Measurements from ENCODE around the gene DCHS2.

Gene DCHS2

DNA sequence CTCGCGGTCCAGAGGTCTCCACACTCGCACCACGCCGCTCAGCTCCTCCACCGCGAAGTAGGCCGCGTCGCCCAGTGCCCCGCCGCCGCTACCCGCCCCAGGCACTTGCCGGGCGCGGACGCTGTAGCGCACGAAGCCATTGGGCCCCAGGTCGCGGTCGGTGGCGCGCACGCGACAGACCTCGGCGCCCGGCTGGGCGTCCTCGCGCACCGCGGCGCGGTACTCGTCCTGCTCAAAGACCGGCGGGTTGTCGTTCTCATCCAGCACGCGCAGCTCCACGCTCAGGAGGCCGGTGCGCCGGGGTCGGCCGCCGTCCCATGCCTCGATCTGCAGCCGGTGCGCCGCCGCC, 1.4 kb downstream of the DCHS2 start:
- no peak for DNase-seq

DNA sequence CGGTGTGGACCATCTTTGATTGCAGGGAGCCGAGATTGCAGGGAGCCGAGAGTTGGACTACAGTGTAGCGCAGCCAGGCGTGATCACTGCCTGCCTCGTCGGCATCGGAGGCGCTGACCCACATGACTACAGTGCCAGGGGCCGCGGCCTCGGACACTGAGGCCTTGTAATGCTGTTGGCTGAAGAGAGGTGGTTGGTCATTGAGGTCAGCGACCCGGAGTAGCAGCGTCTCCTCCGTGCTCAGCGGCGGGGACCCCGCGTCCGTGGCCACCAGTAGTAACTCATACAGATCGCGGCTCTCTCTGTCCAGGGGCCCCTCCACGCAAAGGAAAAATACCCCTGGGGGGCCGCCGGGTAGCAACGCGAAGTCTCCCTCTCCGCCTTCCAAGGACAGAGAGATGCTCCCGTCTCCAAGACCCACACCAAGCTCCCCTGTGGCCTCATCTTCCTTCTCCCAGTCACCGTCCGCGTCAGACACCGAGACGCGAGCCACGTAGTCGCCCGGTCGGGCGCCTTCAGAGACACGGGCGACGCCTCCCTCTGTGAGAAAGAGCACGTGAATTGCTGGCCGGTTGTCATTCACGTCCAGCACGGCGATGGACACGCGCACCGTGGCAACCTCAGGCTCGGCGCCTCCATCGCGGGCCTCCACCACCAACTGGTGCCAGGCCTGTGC, 1.9 kb downstream of the DCHS2 start:
- DNase-seq, result no peak

DNA sequence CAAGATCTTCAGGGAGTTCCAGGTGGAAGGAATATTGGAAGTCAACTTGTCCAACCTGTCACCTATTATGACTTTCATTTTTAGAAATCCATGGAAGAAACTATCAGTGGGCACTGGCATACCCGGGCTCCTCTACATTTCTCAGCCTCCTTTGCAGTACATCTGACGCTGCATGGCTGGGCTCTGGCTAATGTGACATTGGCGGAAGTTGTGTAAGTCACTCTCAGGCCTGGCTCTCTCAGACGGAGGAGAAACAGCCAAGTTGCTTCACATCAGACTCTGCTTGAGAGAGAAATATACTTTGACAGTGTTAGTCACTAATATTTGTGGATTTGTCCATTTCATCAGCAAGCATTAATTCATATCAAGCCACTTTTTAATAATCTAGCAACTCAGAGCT, 4.5 kb downstream of the DCHS2 start:
- DNase-seq, result no peak

DNA sequence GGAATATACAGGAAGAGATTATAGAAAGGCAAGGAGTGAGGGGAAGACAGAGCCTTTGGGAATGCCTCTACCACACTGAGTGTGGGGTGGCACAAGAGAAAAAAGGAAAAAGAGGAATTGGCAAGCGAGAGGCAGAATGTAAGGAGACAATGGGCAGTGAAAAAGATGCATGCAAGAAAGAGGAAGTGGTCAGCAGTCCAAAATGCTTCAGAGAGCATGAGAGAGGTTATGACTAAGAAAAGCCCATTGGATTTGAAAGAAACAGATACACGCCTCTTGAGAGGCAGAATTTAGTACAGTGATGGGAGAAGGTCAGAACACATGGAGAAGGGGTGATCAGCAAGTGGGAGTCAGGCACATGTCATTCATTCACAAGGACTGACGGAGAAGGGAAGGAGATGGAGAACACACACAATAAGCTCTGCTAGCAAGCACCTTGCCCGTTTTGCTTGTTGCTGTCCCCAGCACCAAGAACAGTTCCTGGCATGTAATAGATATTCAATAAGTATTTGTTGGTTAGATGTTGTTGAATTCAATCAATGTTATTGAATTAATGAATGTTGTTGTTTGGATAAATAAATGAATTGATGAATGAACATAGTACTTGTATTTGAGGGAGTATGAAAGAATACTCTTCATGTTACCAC, 6.3 kb downstream of the DCHS2 start:
- DNase-seq, result peak; percentile 31 to 49 (median 36)

DNA sequence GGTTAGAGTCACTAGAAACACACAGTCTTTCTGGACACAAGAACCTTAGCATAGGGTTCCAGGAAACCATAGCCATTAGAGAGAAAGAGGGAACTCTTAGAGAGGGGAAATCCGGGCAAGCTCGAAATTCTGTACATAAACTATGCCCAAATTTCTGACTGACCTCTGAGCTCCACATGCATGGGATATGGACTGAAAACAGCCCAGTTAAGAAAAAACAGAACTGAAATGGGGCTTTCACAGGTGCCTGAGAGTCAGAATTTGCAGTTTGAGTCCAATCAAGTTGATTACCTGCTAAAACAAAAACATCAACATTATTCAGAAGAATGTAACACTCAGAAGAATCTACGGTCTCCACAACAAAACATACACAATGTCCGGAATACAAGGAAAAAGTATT, 13.1 kb downstream of the DCHS2 start:
- no peak for DNase-seq

DNA sequence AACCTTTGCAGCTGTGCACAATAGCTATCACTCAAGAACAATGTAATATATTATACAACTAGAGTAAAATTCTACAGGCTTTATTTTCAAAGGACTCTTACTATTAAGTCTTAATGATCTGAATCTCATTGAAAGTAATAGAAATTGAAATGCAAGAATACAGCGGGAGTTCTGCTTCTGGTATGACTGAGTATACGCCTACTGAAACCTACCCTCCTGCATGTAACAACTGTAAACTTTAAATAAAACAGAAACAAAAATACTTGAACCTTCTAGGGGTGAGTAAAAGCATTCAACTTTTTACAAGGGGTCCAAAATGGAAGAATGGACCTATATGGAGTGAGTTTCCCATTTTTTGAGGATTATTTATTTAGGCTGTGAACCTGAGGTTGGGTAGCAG, 13.5 kb downstream of the DCHS2 start:
- no peak for DNase-seq

DNA sequence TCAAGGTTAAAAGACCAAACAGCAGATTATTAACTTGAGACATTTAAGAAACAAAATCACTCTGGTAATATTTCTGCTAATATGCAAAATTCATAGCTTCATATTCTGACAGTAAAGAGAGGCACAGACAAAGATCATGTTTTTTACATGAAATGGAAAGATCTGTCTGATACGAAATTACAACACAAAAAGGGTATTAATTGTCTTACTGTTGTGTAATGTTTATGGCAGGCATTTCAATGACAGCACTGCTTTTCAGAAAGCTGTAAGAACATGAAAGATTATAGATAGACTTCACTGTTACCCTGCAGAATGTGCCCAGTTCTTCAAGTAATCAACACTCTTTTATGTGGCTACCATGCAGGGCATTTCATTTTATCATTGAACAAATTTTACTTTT, 15.4 kb downstream of the DCHS2 start:
- DNase-seq, result no peak

DNA sequence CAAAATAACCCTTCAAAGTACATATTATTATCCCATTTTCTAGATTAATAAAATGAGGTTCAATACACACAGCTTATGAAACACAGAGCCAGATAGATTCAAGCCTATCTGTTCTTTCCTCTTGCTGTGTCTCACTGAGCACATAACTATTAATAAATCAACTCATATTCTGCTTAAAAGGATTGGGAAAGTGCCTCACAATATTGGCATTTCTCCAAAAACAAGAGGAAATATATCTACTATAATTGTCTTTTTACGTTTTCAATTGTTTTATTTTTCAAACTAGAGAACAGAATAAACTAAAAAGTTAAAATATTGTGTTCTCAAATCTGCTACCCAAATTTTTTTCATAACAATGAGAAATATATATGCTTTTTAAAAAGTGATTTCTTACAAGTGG, 15.8 kb downstream of the DCHS2 start:
- no peak for DNase-seq

DNA sequence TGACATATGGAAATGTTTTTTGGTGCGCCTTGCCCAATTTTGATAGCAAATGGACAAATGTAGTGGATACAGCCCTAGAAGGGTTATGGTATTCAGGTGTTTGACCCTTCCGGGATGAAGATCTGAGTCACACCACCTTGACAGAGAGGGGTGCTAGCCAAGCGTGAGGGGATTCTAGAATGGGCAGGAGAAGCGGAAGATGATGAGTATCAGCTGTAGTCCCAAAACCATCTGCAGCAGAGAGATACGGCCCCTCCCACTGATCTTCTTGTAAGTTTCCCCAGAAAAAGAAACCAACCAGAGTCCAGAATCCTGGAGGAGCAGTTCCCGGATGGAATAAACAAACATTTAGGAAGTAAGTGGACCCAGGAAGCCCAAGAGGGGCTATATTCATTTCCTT, 18.1 kb downstream of the DCHS2 start:
- DNase-seq, result no peak

DNA sequence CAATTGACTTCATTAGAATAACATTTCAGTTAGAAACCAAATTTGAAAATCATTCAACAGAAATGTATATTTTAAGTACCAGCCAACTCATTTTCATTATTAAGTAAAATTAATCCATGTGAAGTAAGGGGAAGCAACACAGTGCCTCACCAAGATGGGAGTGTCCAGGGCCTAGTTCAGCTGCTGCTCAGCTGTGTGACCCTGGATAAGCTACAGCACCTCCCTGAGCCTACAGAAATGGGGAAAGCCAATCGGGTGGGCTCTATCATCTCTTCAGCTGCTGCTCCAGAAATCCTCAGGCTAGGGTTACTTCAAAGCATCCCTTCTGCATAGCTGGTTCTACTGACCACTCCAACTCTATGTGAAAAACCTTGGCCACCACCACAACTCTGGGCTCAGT, 18.7 kb downstream of the DCHS2 start:
- no peak for DNase-seq

DNA sequence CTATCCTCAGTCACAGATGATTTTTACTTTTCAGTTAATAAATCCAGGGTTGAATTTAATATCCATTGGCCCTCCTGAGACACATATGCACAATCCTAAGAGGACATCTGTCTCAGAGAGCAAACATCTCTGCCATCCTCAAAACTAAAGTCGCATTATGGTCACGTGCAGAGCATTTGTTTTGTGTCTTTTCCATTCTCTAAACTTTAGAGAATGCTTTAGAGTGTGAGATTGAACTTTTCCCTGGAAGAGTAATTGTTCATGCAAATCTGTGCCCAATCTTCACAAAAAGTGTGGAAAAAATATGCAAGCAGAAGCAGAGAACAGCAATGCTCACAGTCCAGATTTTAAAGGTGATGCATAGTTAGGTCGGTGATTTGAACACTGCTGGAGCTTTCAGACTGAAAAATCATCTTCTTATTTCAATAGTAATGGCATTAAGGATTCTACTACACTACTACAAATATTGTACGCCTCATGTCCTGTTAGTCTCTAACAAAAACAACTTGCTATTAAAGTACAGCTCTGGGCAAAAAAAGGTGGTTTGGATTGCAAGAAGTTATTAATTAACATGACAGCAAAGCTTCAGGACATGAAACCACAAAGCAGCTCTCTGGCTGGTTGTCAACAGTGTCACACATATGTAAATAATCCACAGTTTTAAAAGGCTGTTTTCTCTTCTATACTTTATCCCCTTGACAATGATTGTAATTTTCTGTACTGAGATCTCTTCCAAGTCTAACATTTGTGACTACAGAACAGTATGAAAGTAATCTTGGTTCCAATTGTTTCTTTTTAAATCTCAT, 19.9 kb downstream of the DCHS2 start:
- no peak for DNase-seq

DNA sequence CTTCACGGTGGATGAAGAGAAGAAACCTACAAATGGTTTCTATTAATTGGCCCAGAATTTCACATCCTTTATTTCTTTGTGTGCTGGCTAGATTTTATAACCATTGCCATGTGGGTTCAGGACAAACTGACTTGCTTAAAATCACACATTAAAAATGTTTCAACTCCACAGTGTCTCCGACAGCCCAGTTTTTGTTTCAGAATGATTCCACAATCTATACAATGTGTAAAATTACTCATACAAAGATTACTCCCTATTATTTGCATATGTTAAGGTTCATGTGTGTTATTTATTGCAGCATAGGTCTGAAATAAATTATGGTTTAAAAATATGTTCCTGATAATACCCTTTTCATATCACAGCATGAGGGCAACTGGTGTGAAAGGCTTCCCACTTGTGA, 20.6 kb downstream of the DCHS2 start:
- no peak for DNase-seq

DNA sequence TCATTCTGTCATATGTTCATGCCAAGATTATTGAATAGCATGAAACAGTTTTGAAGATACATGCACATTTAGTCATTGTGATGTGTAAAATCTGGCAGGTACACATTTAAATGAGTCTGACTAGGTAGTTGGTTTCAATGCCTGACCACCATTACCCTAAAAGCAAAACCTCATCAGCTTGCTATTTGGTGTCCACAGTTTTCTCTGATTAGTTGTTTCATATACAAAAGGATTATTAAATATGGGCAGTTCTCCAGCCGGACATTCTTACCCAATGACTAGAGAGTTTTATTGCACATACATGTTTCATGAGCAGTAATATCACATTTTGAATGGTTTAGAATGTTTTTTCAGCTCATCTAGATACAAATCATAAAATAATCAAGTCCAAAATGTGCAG, 23.7 kb downstream of the DCHS2 start:
- no peak for DNase-seq

DNA sequence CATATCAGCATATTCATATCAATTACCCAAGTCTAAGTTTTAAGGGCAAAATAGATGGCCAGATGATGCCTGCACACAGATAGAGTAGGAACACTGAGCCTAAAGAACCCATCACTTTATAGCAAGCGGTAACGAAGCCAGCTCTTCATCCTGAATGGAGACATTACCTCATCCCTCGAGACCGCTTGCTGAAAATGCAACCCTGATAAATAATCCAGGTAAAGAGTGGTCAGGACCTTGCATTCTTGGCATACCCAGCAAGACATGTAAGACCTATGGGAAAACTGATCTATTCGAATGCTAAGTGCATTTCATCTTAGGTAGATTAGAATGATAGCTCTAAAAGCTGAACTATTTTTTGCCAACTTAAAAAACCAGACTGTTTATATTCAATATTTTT, 25.3 kb downstream of the DCHS2 start:
- no peak for DNase-seq

DNA sequence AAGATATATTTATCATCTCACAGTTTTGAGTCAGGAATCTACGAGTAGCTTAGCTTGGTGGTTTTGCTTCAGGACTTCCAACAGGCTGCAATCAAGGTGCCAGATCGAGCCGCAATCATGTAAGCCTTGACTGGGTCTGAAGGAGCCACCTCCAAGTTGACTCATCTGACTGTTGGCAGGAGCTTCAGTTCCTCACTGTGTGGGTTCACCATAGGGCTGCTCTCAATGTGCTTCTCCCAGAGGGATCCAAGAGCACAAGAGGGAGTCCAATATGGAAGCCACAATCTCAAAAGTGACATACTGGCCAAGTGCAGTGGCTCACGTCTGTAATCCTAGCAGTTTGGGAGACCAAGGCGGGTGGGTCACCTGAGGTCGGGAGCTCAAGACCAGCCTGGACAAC, 26.5 kb downstream of the DCHS2 start:
- DNase-seq, result no peak

DNA sequence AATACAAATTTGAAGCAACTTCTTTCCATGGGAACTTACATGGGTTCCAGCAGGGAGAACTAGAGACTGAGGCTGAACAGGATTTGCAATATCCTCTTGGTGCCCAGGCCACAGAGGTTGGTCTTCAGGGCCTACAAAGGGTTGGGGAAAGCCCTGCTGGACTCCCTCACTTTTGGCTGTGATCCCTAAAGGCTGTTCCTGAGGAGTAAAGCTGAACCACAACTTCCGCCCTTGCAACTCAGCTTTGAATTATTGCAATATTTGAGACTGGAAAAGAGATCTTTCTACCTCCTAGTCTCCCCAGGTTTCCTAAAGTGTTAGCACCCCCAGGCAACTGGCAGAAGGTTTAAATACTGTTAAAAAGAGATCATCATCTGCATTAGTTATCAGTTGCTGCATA, 26.9 kb downstream of the DCHS2 start:
- DNase-seq, result no peak

DNA sequence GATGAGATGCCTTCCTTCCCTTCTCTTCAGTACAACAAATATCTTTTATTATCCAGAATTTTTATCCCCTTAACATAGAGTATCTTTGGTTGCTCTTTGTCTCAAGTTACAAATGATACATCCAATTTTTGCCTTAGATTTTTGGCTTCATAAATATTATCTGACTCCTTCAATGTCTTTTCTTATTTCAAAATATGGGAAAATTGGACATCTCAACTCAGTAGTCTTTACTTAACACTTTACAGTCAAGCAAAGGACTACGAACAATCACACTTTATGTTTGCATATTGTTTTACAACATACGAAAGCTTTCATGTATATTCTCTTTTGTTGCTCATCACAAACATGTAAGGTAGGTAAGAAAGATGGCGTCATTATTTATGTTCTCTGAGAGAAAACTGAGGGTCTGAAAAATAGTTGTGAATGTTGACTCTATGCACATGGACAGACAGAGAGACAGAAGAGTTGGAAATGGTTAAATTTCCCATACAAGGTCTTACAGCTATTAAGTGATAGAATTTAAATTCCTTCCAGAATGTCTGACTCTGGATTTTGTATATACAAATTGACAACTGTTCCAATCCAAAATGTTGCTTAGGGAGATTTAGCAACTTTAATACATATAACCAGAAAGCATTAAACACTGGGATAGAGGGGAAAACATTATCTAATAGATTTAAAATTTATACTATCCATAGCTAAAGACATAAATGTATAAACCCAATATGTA, 29.4 kb downstream of the DCHS2 start:
- DNase-seq, result no peak

DNA sequence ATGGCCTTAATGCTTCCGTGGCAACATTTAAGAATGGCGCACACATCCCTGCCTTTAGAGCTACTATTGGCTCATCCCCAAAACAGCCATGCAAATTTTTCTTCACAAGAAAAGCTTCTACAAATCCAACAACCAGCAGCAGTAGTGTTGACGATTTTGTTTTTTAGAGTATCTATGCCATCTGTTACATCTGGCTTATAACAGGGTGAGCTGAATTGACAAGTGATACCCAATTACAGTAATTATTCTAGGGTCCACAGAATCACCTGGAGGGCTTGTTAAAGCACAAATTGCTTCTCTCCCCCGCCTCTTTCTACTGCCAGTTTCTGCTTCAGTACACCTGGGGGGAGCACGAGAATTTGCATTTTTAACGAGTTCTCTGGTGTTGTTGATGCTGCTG, 34.1 kb downstream of the DCHS2 start:
- no peak for DNase-seq

DNA sequence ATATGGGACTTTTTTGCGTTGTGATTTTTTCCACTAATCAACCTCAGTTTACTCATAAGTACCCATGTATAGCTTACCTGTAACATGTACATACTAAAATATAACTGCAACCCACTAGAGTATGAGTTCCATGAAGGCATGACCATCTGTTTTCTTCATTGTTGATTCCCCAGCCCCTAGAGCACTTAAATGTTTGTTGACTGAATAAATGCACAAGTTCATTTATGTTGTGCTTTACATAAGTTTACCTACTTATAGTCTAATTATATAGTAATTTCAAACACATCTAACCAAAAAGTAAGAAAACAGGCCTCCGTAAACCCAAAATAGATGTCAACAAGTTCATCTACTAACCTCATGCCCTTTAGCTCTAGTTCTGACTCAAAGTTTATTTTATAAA, 34.7 kb downstream of the DCHS2 start:
- no peak for DNase-seq

DNA sequence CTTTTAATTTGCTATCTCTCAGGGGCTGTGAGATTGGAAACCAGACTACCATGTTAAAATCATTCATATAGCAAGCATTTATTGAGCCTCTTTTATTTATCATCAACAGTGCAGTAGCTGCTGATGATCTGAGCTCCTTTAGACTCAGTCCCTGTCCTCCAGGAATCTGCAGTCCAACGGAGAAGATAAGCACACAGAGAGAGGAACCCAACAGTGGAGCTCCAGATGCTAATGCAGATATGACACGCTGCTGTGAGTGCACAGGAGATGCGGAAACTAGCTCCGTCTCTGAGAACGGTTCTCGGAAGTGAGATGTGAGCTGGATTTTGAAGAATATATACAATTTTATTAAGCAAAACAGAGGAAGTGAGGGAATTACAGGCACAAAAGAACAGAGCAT, 35.4 kb downstream of the DCHS2 start:
- no peak for DNase-seq

DNA sequence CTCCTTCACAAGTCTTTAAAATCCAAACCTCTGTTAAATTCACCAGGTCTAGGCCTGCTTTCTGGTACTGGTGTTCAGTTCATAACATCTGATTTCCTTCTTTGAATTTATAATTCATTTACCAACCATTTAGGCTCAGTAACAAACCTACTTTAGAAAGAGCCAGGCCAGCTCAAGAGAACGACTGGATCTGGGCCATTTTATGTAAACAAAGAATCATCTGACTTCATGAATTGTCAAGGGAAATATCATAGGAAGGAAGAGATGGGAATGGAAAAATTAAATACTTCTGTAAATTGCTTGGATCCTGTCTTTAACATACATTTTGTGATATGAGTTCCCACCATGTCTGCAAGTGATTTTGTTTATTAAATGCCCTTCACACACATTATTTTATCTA, 36.5 kb downstream of the DCHS2 start:
- no peak for DNase-seq

DNA sequence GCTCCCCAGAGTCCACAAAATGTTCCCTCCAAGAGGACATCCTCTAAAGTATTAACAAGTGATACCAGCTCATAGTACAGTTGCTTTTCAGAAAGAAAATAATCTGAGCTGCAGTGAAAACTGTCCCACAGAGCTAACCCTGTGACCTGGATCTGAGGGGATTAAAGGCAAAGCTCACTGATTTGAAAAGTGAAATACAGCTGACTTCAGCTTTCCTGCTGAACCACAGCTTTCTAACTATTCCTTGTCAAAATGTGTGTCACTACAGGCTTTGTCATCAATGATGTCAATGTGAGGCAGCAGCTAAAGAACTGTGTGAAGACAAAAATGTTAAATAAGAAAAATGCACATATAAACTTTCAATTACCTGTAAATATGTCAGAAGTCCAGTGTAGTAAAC, 36.9 kb downstream of the DCHS2 start:
- DNase-seq, result no peak

DNA sequence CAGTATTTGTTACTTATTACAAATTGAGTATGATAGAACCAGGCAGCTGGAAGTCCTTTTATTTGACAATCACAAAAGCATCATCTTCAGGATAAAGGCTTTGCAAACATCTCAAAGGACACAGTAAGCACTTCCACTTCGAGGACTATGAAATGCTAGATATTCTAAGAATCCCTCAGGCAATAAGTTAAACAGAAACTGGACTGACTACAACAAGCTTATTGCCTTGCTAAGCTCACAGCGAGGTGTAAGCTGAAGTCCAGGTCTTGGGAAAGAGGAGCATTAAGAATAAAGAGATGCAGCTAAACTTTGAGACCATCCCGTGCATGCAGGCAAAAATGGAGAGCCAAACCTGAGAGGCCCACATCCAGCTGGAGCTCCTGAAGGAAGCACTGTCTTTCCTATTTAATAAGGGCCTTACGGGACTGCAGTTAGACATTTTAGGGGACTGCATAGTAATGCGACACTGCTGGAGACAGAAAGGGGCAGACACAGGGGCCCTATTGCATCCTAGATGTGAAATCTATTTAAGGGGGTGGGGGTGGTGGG, 38.7 kb downstream of the DCHS2 start:
- DNase-seq, result no peak

Data from suppressor macrophage treated with lipopolysaccharide for 1 hour (primary cell).